GM18858 (cell line): ENCODE data around the gene RNF130.
"Not testable (repeated sequence)": the region's sequence is repeated elsewhere in the genome, so short reads cannot be mapped to it uniquely, and the experiment has no call there.

Source experiments
- ATAC-seq: cut with Tn5 transposase; IDR thresholded peaks from one replicate; pipeline ENCODE4 v1.9.1; 2021; ENCODE audit not compliant: unreplicated experiment

Gene RNF130

GRCh38 chr5:180026320-180026719, 45.2 kb downstream of the RNF130 start:
- no peak for ATAC-seq

DNA sequence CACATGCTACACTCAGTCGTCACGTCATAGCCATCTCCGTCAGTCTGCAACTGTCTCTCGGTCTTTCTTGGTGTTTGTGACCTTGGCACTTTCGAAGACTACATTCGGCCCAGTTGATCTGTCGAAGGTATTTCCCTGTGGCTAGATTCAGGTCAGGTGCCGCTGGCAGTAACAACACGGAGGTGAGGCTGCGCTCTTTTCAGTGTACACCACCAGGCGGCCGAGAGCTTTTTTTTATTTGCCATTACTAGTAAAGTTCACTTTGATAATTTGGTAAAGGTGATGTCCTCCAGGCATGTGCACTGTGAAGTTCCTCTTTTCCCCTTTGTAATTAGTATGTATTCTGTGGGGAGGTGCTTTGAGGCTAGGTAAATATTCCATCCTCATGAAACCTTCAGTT, 49.7 kb downstream of the RNF130 start:
- ATAC-seq, result no peak

- ATAC-seq, result no peak
These were observed 51.4 kb downstream of the RNF130 start for GRCh38 chr5:180020176-180020575.

DNA sequence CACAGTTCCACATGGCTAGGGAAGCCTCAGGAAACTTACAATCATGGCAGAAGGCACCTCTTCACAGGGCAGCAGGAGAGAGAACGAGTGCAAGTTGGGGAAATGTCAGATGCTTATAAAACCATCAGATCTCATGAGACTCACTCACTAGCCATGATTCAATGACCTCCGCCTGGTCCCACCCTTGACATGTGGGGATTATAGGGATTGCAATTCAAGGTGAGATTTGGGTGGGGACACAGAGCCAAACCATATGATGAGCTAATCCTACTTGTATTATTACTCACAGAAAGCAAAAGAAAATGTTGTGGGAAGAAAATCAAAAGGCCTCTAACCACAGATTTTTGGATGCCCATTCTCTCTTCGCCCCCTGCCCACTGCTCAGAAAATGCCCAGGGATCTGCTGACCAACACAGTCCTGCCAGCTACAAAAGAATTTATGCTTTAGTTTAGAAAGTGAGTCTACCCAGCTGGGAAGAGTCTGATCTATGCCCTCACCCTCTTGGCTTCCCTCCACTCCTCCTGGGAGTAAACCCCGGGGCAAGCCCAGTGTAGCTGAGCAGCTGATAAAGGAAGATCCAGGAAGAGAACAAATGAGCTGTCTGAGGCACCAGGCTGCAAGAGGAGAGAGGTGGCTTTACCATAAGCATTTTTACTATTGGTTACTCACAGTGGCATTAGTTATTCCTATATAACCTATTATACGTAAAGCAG, 53.1 kb downstream of the RNF130 start:
- ATAC-seq, result no peak

- not testable (repeated sequence) for ATAC-seq
These were observed 56.0 kb downstream of the RNF130 start for GRCh38 chr5:180015523-180015922.

- ATAC-seq, result no peak
These were observed 57.9 kb downstream of the RNF130 start for GRCh38 chr5:180013678-180014077.

GRCh38 chr5:180012316-180012715, 59.2 kb downstream of the RNF130 start:
- ATAC-seq, result no peak

GRCh38 chr5:180010636-180011035, 60.9 kb downstream of the RNF130 start:
- no peak for ATAC-seq

GRCh38 chr5:180009581-180009980, 62.0 kb downstream of the RNF130 start:
- ATAC-seq, result no peak

- ATAC-seq, result no peak
These were observed 63.1 kb downstream of the RNF130 start for GRCh38 chr5:180008433-180008832.

GRCh38 chr5:180007582-180007981, 64.0 kb downstream of the RNF130 start:
- no peak for ATAC-seq

DNA sequence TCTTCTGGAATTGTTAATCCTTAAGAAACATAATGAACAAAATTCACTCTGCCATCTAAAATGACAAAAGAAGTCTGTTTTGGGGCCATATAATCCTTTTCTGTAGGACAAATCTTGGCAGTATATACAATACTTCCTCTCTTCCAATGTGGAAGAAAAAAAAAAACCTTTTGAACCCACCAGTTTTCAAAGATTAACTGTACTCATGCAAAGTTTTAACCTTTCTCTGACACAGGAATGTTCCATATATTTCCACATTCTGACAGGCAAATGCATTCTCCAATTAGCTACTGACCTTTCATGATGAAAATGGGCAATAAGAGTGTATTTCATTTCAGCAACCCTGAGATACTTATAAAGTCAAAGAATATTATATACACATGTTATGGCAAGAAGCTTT, 65.4 kb downstream of the RNF130 start:
- no peak for ATAC-seq

DNA sequence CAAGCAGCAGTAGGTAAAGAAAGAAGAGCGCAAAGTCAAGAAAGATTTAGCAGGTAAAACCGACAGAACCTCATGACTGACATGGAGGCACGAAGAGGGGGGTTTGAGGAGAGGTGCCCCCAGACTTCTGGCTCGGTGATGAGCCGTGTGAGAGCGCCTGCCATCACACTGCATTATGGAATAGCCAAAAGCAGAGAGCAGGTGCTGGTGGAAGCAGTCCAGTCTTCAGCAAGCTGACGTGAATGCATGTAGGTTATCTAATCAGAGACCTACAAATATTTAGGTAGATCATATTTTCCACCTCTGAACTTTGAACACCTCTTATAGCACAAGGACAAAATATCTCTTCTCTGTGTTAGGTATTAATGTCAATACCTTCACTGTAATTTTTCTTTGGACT, 68.4 kb downstream of the RNF130 start:
- no peak for ATAC-seq

GRCh38 chr5:180001742-180002141, 69.8 kb downstream of the RNF130 start:
- ATAC-seq, result no peak

GRCh38 chr5:180001136-180001535, 70.4 kb downstream of the RNF130 start:
- no peak for ATAC-seq

DNA sequence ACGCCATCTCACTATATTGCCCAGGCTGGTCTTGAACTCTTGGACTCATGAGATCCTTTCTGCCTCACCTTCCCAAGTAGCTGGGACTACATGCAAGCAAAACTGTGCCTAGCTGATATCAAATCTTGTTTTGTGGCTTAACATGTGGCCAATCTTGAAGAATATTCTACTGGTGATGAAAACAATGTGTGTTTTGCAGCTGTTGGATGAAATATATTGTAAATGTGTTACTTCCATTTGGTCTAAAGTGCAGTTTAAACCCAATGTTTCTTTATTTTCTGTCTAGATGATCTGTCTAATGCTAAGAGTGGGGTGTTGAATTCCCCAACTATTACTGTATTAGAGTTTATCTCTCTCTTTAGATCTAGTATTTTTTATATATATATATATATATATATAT, 73.1 kb downstream of the RNF130 start:
- no peak for ATAC-seq

- ATAC-seq, result no peak
These were observed 76.8 kb downstream of the RNF130 start for GRCh38 chr5:179994583-179995323.

- ATAC-seq, result not testable (repeated sequence)
These were observed 78.7 kb downstream of the RNF130 start for GRCh38 chr5:179992855-179993254.

- ATAC-seq, result no peak
These were observed 80.5 kb downstream of the RNF130 start for GRCh38 chr5:179991106-179991505.

GRCh38 chr5:179990525-179990924, 81.0 kb downstream of the RNF130 start:
- not testable (repeated sequence) for ATAC-seq

DNA sequence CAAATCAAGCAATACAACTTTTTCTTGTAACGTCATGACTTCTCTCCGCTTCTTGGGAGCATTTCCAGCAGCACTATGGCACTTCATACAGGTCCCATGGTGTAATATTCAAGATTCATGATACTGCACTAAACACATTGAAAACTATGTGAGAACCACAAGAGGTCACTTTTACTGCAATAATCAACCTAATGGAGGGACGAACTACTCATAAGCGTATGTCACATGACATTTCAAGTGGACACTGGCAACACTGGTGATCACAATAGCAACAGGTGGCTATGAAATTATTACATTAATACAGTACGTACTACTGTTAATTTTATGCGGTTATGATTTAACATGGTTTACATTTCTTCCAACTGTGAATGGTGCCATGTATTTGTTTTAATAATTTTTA, 85.2 kb downstream of the RNF130 start:
- no peak for ATAC-seq

GRCh38 chr5:179981636-179982035, 89.9 kb downstream of the RNF130 start:
- ATAC-seq, result no peak

GRCh38 chr5:179980767-179981166, 90.8 kb downstream of the RNF130 start:
- ATAC-seq, result no peak
